Islet of Langerhans (tissue), 1 donor: ENCODE results near the gene PDLIM5.
"Not testable (repeated sequence)": the region's sequence is repeated elsewhere in the genome, so short reads cannot be mapped to it uniquely, and the experiment has no call there.

Experiments used
- FAIRE-seq: peaks from one replicate; lab custom pipeline; 2011; peaks lifted over from hg19 to GRCh38; lab: Jason Lieb, UNC

The PDLIM5 gene

GRCh38 chr4:94595880-94596483 lies 144.2 kb downstream of the PDLIM5 start:
- peak; percentile 98 for FAIRE-seq

GRCh38 chr4:94598758-94599157 lies 147.0 kb downstream of the PDLIM5 start:
- no peak for FAIRE-seq

GRCh38 chr4:94603170-94603747 lies 151.5 kb downstream of the PDLIM5 start:
- FAIRE-seq: no peak

GRCh38 chr4:94605241-94605805 lies 153.6 kb downstream of the PDLIM5 start:
- FAIRE-seq: no peak

GRCh38 chr4:94610145-94610544 lies 158.4 kb downstream of the PDLIM5 start:
- no peak for FAIRE-seq

- FAIRE-seq: peak; percentile 83
These were observed 161.5 kb downstream of the PDLIM5 start for GRCh38 chr4:94613248-94613647.

- no peak for FAIRE-seq
These were observed 163.7 kb downstream of the PDLIM5 start for GRCh38 chr4:94615451-94615850.

GRCh38 chr4:94621491-94622080 lies 169.8 kb downstream of the PDLIM5 start:
- peak; percentile 99 for FAIRE-seq

GRCh38 chr4:94623126-94623911 lies 171.6 kb downstream of the PDLIM5 start:
- no peak for FAIRE-seq

- no peak for FAIRE-seq
These were observed 175.2 kb downstream of the PDLIM5 start for GRCh38 chr4:94626942-94627341.

- not testable (repeated sequence) for FAIRE-seq
These were observed 177.3 kb downstream of the PDLIM5 start for GRCh38 chr4:94629058-94629457.

GRCh38 chr4:94629837-94630236 lies 178.1 kb downstream of the PDLIM5 start:
- FAIRE-seq: no peak

GRCh38 chr4:94634271-94634670 lies 182.5 kb downstream of the PDLIM5 start:
- FAIRE-seq: no peak

GRCh38 chr4:94635177-94635576 lies 183.4 kb downstream of the PDLIM5 start:
- no peak for FAIRE-seq

GRCh38 chr4:94636004-94636403 lies 184.3 kb downstream of the PDLIM5 start:
- no peak for FAIRE-seq

GRCh38 chr4:94639298-94639697 lies 187.6 kb downstream of the PDLIM5 start:
- FAIRE-seq: no peak

GRCh38 chr4:94640151-94640550 lies 188.4 kb downstream of the PDLIM5 start:
- no peak for FAIRE-seq

GRCh38 chr4:94641702-94642560 lies 190.2 kb downstream of the PDLIM5 start:
- FAIRE-seq: no peak

GRCh38 chr4:94642561-94642866 lies 190.8 kb downstream of the PDLIM5 start:
- no peak for FAIRE-seq

- no peak for FAIRE-seq
These were observed 197.0 kb downstream of the PDLIM5 start for GRCh38 chr4:94648699-94649098.

- FAIRE-seq: no peak
These were observed 197.8 kb downstream of the PDLIM5 start for GRCh38 chr4:94649381-94650133.
